Panc1 (cell line): Measurements from ENCODE around the gene GDF10. TPM values are rescaled to one million over a fixed set of nuclear protein-coding genes. Genes with fewer than 3 reads are reported as not detected.

Source experiments
- ATAC-seq: fragments of 200-7000 bp; cut with Tn5 transposase; 2 replicates; pipeline ENCODE4 v1.9.1; 2020; ENCODE audit warnings: mild to moderate bottlenecking, moderate library complexity
- BruUV-seq: library from RNA; stranded (reverse); fragments of 400-500 nt; replicated peaks from 2 replicates; lab custom pipeline; 2021; lab: Mats Ljungman, UMichigan
- CTCF ChIA-PET: fragments of 300-600 bp; sonication (Branson Sonifier 250); formaldehyde crosslinking; loops from one replicate; lab custom pipeline; 2022; ENCODE audit warnings: antibody characterized with exemption; lab: Charles Lee
- POLR2A ChIA-PET: fragments of 300-600 bp; sonication (Branson Sonifier 250); formaldehyde crosslinking; loops from one replicate; lab custom pipeline; 2022; ENCODE audit warnings: antibody characterized with exemption; lab: Charles Lee
- DNase-seq: peaks from one replicate; pipeline ENCODE4 v3.0.0-alpha.2; 2010; ENCODE audit warnings: low read depth, low spot score
- H3K27ac ChIP-seq: 2 replicates; pipeline ENCODE4 v1.5.1; 2011; ENCODE audit warnings: mild to moderate bottlenecking, low read length, inconsistent platforms
- H3K27me3 ChIP-seq: fragments of 200-500 bp; sonication (Bioruptor generic); 2 replicates; pipeline ENCODE4 v1.6.0; 2014; ENCODE audit warnings: low read length, inconsistent platforms; ENCODE audit not compliant: control insufficient read depth, insufficient read depth
- H3K36me3 ChIP-seq: fragments of 200-500 bp; sonication (Bioruptor generic); 2 replicates; pipeline ENCODE4 v1.5.1; 2014; ENCODE audit warnings: inconsistent platforms, mild to moderate bottlenecking, low read length, moderate library complexity; ENCODE audit not compliant: control insufficient read depth, insufficient read depth
- H3K4me1 ChIP-seq: 2 replicates; pipeline ENCODE4 v1.5.1; 2011; ENCODE audit warnings: inconsistent platforms, mild to moderate bottlenecking, low read length, moderate library complexity; ENCODE audit not compliant: control insufficient read depth, insufficient read depth
- H3K4me3 ChIP-seq, 2 experiments: 2 replicates each; pipeline ENCODE4 v1.5.1; 2011 to 2012; ENCODE audit warnings: low read depth in 2 of 2, low read length in 2 of 2, mild to moderate bottlenecking in 2 of 2, inconsistent platforms in 1 of 2, moderate library complexity in 1 of 2
- H3K9me3 ChIP-seq: fragments of 200-500 bp; sonication (Bioruptor generic); 2 replicates; pipeline ENCODE4 v1.5.1; 2014; ENCODE audit warnings: low read depth, mild to moderate bottlenecking, inconsistent platforms, low read length, moderate library complexity; ENCODE audit not compliant: control insufficient read depth, insufficient read depth
- POLR2AphosphoS5 ChIP-seq: IDR thresholded peaks from 2 replicates; pipeline ENCODE4 v1.6.1; 2012; ENCODE audit warnings: mild to moderate bottlenecking, low read depth, low read length, moderate library complexity
- SIN3A ChIP-seq: IDR thresholded peaks from 2 replicates; pipeline ENCODE4 v1.6.1; 2012; ENCODE audit warnings: low read depth, mild to moderate bottlenecking, low read length, moderate library complexity, borderline replicate concordance; ENCODE audit not compliant: insufficient read depth
- TCF7L2 ChIP-seq: IDR thresholded peaks from 2 replicates; pipeline ENCODE4 v1.6.1; 2011; ENCODE audit warnings: mild to moderate bottlenecking, low read depth, low read length, inconsistent platforms
- in situ Hi-C: cut with HindIII; loops from 2 replicates; pipeline ENCODE4 v1.10.0; 2016; ENCODE audit warnings: low sequenced_read_pairs, low pct_unique_long_range_greater_than_20kb
- intact Hi-C: fragments of 100-400 bp; cut with micrococcal nuclease; formaldehyde crosslinking; loops from one replicate; pipeline ENCODE4 v1.10.0; 2022; ENCODE audit not compliant: unreplicated experiment
- total RNA-seq: library from RNA; stranded (reverse); gene quantifications from one replicate; pipeline ENCODE4 v1.2.1, GENCODE V29; 2021; ENCODE audit not compliant: unreplicated experiment
- TF ChIP-seq, protein P1 (sequence below): fragments of 450-650 bp; IDR thresholded peaks from 2 replicates; pipeline ENCODE4 v1.5.1; 2017; ENCODE audit warnings: mild to moderate bottlenecking
- TF ChIP-seq, protein P2 (sequence below), 2 experiments: IDR thresholded peaks; 2 replicates each; pipeline ENCODE4 v1.6.1; 2011 to 2012; ENCODE audit warnings: low read depth in 2 of 2, control low read depth in 1 of 2, low read length in 1 of 2, mild to moderate bottlenecking in 1 of 2, moderate library complexity in 1 of 2; ENCODE audit not compliant: insufficient read depth in 1 of 2

Gene GDF10
- total RNA-seq, 1 experiment from 2014 or later, result 1.2 TPM

DNA sequence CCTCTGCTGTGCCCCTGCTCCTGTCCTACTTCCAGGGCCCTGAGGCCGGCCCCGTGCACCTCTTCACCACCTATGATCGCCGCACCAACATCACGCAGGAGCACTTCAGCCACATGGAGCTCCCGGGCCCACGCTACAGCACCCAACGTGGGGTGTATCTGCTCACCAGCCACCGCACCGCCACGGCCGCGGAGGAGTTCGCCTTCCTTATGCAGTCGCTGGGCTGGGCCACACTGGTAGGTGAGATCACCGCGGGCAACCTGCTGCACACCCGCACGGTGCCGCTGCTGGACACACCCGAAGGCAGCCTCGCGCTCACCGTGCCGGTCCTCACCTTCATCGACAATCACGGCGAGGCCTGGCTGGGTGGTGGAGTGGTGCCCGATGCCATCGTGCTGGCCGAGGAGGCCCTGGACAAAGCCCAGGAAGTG lies 50.0 kb downstream of the GDF10 start:
- ATAC-seq (no peak), DNase-seq (no peak)
- no peaks in the 10 kb centered on the region for H3K9me3 ChIP-seq
- in situ Hi-C loops, result no loop called here
- POLR2A ChIA-PET, result no interaction called here
- TF ChIP-seq, protein P1, sequence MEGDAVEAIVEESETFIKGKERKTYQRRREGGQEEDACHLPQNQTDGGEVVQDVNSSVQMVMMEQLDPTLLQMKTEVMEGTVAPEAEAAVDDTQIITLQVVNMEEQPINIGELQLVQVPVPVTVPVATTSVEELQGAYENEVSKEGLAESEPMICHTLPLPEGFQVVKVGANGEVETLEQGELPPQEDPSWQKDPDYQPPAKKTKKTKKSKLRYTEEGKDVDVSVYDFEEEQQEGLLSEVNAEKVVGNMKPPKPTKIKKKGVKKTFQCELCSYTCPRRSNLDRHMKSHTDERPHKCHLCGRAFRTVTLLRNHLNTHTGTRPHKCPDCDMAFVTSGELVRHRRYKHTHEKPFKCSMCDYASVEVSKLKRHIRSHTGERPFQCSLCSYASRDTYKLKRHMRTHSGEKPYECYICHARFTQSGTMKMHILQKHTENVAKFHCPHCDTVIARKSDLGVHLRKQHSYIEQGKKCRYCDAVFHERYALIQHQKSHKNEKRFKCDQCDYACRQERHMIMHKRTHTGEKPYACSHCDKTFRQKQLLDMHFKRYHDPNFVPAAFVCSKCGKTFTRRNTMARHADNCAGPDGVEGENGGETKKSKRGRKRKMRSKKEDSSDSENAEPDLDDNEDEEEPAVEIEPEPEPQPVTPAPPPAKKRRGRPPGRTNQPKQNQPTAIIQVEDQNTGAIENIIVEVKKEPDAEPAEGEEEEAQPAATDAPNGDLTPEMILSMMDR, result no peak
- TF ChIP-seq TCF7L2 (no peak), SIN3A (no peak), POLR2AphosphoS5 (no peak)
- TF ChIP-seq, protein P2, sequence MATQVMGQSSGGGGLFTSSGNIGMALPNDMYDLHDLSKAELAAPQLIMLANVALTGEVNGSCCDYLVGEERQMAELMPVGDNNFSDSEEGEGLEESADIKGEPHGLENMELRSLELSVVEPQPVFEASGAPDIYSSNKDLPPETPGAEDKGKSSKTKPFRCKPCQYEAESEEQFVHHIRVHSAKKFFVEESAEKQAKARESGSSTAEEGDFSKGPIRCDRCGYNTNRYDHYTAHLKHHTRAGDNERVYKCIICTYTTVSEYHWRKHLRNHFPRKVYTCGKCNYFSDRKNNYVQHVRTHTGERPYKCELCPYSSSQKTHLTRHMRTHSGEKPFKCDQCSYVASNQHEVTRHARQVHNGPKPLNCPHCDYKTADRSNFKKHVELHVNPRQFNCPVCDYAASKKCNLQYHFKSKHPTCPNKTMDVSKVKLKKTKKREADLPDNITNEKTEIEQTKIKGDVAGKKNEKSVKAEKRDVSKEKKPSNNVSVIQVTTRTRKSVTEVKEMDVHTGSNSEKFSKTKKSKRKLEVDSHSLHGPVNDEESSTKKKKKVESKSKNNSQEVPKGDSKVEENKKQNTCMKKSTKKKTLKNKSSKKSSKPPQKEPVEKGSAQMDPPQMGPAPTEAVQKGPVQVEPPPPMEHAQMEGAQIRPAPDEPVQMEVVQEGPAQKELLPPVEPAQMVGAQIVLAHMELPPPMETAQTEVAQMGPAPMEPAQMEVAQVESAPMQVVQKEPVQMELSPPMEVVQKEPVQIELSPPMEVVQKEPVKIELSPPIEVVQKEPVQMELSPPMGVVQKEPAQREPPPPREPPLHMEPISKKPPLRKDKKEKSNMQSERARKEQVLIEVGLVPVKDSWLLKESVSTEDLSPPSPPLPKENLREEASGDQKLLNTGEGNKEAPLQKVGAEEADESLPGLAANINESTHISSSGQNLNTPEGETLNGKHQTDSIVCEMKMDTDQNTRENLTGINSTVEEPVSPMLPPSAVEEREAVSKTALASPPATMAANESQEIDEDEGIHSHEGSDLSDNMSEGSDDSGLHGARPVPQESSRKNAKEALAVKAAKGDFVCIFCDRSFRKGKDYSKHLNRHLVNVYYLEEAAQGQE (IDR thresholded peaks at IDR 0.05; ENCODE audit: insufficient read depth in 1 of 2, low read depth in 2 of 2, low read length in 1 of 2), result no peak
- no peak overlapping the region for H3K27ac ChIP-seq
- H3K4me3 ChIP-seq, result no peak overlapping the region
- BruUV-seq, result no TSS peak
- intact Hi-C loops, result no loop called here
- CTCF ChIA-PET, result interaction anchor here (0.5 kb wide), 1 partner anchor 218 kb away, joined by 7 read pairs; no protein-coding TSS in a partner anchor
- H3K4me1 ChIP-seq, result no peaks in the 10 kb centered on the region
- no peaks in the 10 kb centered on the region for H3K36me3 ChIP-seq
- no peaks in the 10 kb centered on the region for H3K27me3 ChIP-seq

DNA sequence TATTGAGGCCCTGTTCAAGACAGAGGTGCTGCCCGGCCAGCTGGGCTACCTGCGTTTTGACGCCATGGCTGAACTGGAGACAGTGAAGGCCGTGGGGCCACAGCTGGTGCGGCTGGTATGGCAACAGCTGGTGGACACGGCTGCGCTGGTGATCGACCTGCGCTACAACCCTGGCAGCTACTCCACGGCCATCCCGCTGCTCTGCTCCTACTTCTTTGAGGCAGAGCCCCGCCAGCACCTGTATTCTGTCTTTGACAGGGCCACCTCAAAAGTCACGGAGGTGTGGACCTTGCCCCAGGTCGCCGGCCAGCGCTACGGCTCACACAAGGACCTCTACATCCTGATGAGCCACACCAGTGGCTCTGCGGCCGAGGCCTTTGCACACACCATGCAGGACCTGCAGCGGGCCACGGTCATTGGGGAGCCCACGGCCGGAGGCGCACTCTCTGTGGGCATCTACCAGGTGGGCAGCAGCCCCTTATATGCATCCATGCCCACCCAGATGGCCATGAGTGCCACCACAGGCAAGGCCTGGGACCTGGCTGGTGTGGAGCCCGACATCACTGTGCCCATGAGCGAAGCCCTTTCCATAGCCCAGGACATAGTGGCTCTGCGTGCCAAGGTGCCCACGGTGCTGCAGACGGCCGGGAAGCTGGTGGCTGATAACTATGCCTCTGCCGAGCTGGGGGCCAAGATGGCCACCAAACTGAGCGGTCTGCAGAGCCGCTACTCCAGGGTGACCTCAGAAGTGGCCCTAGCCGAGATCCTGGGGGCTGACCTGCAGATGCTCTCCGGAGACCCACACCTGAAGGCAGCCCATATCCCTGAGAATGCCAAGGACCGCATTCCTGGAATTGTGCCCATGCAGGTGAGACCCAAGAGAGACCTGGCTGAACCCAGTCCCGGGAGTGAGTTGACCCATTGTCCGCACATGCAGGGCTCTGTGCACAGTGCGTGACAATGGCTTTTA lies 51.0 kb downstream of the GDF10 start:
- CTCF ChIA-PET, result interaction anchor here (0.5 kb wide), 1 partner anchor 219 kb away, joined by 7 read pairs; no protein-coding TSS in a partner anchor
- ATAC-seq (no peak), DNase-seq (no peak)
- Histone ChIP-seq H3K4me3 (no peak overlapping the region), H3K9me3 (no peaks in the 10 kb centered on the region), H3K27ac (no peak overlapping the region), H3K36me3 (no peaks in the 10 kb centered on the region), H3K4me1 (no peaks in the 10 kb centered on the region), H3K27me3 (no peaks in the 10 kb centered on the region)
- BruUV-seq, result no TSS peak
- POLR2A ChIA-PET, result no interaction called here
- in situ Hi-C loops, result no loop called here
- TF ChIP-seq TCF7L2, result no peak
- TF ChIP-seq, protein P1, result no peak
- no peak for TF ChIP-seq SIN3A
- TF ChIP-seq, protein P2 (IDR thresholded peaks at IDR 0.05; ENCODE audit: insufficient read depth in 1 of 2, low read depth in 2 of 2, low read length in 1 of 2), result no peak
- no peak for TF ChIP-seq POLR2AphosphoS5
- intact Hi-C loops, result no loop called here
